ENCODE data around the gene CCR8. TPM values are rescaled to one million over a fixed set of nuclear protein-coding genes. Genes with fewer than 3 reads are reported as not detected.

Gene CCR8
- total RNA-seq, 1 donor from 2014 or later, result not detected

DNA sequence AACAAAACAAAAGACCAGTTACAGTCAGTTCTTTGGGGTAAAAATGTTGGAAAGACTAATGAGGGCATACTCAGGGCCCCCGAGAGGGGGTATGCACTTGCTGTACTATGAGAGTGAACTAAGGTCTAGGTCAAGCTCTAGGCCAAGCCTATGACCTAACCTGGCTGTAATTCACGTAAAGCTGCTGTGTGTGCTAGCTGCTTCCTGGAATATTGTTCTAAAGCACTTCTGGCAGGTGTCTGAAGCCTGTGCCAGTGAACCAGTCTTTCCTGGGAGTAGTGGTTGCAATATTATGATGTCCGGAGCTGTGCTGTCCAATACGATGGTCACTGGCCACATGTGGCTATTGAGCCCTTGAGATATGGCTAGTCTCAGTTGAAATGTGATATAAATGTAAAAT, 36.5 kb upstream of the CCR8 start:
- no peak for DNase-seq (ENCODE audit: low read depth)
- H3K4me3 ChIP-seq (ENCODE audit: low read depth, low read length), result no peak overlapping the region
- TF ChIP-seq, protein P1, sequence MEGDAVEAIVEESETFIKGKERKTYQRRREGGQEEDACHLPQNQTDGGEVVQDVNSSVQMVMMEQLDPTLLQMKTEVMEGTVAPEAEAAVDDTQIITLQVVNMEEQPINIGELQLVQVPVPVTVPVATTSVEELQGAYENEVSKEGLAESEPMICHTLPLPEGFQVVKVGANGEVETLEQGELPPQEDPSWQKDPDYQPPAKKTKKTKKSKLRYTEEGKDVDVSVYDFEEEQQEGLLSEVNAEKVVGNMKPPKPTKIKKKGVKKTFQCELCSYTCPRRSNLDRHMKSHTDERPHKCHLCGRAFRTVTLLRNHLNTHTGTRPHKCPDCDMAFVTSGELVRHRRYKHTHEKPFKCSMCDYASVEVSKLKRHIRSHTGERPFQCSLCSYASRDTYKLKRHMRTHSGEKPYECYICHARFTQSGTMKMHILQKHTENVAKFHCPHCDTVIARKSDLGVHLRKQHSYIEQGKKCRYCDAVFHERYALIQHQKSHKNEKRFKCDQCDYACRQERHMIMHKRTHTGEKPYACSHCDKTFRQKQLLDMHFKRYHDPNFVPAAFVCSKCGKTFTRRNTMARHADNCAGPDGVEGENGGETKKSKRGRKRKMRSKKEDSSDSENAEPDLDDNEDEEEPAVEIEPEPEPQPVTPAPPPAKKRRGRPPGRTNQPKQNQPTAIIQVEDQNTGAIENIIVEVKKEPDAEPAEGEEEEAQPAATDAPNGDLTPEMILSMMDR (conservative IDR thresholded peaks at IDR 0.05; ENCODE audit: low read depth, low read length), result no peak

DNA sequence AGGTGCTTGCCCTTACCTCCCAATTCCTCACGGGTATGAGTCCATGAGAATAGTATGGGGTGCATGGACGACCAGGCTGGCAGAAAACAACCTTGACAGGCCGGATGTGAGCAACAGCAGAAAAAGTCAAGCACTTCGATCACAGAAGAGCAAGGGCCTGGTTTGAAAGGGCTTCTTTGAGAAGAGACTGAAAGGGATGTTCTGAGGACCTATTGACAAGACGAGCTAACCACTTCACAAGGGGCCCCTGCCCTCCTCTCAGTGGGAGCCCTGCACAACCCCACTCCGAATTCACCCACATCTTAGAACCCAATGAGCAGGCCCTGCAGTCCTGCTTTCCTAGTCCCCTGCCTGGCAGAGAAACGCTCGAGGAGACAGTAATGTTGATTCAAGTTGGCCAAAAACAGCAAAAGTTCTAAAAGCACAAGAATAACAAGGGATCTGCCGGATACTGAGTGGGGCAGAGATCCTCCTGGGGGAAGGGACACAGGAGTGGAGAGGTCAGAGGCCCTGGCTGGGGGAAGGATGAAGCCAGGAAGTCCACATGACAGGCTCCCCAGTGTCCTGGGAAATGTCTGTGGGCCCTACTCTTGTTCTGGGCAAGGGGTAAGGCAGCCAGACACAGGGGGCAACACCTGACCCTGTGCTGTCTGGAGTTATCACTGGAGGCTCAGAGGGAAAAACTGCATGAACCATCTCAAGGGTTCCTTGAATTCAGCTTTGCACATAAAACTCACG, 34.9 kb upstream of the CCR8 start:
- DNase-seq (ENCODE audit: low read depth), result no peak
- TF ChIP-seq, protein P1 (conservative IDR thresholded peaks at IDR 0.05; ENCODE audit: low read depth, low read length), result no peak

DNA sequence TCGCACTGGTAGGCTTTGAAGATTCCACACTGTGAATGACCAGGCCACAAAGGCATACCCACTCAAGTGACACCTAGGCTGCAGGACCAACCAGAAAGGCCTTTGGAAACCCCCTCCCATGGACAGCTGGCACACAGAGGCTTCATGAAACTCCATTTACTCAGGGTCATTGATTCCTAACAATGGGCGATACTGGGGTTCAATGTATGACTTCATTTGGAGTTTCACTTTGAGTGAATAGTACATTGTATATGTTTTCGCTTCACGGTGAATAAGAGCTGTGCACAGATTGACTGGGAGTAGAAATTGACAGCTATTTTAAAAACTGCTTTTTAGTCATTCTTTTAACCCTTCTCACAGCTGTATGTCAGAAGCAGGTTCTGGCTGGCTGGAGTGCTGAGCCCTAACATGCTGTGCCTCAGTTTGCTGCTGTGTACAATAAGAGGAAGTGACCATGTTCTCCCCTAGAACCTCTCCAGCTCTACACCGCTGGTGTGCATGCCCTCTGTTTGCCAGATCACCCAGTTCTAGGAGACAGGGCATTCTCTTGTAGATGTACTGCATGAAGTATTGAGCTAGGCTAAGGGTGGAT, 34.2 kb upstream of the CCR8 start:
- TF ChIP-seq, protein P1 (conservative IDR thresholded peaks at IDR 0.05; ENCODE audit: low read depth, low read length), result no peak
- H3K4me3 ChIP-seq (ENCODE audit: low read depth, low read length), result no peak overlapping the region
- no peak for DNase-seq (ENCODE audit: low read depth)

More for the DNA sequence above, 34.9 kb upstream of the CCR8 start:
- no peak overlapping the region for H3K4me3 ChIP-seq (ENCODE audit: low read depth, low read length)

DNA sequence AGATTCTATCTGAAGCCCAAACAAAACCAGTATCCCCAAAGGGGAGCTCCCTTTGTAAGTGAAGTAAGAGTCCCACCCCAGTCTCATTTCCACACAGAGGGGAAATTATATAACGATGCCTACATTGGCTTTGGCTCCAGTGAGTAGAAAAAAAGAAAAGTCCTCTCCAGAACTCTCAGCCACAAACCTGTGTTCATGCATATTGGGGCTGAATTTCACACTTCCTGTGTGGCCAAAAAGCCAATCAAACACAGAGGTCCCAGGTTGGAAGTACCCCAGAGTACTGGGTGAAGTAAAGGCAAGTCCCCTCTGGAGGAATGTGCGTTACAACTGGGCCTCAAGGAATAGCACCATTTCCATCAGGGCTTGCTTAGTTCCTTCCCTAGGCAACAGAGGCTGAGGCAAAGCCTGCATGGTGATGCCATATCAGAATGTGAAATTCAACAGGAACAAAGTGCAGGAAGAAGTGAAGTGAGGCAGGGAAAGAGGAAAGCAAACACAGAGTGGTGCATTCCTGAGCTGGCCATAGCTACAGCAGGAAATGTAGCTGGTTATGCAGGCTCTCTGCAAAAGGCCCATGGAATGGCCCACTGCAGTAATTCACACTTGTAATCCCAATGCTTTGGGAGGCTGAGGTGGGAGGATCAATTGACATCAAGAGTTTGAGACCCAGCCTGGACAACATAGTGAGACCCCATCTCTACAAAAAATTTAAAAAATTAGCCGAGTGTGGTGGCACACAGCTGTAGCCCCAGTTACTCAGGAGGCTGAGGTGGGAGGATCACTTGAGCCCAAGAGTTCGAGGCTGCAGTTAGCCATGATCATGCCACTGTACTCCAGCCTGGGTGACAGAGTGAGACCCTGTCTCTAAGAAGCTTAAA, 33.1 kb upstream of the CCR8 start:
- H3K4me3 ChIP-seq (ENCODE audit: low read depth, low read length), result no peak overlapping the region
- TF ChIP-seq, protein P1 (conservative IDR thresholded peaks at IDR 0.05; ENCODE audit: low read depth, low read length), result no peak
- no peak for DNase-seq (ENCODE audit: low read depth)

DNA sequence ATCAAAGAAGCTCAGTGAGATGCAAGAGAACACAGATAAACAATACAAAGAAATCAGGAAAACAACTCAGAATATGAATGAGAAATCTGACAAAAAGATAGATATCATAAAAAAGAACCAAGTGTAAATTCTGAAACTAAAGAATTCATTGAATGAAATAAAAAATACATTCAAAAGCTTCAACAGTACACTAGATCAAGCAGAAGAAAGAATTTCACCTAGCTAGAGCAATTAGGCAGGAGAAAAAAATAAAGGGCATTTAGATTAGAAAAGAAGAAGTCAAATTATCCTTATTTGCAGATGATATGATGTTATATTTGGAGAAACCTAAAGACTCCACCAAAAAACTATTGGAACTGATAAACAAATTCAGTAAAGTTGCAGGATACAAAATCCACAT, 30.2 kb upstream of the CCR8 start:
- no peak overlapping the region for H3K4me3 ChIP-seq (ENCODE audit: low read depth, low read length)
- DNase-seq (ENCODE audit: low read depth), result no peak
- TF ChIP-seq, protein P1 (conservative IDR thresholded peaks at IDR 0.05; ENCODE audit: low read depth, low read length), result no peak

DNA sequence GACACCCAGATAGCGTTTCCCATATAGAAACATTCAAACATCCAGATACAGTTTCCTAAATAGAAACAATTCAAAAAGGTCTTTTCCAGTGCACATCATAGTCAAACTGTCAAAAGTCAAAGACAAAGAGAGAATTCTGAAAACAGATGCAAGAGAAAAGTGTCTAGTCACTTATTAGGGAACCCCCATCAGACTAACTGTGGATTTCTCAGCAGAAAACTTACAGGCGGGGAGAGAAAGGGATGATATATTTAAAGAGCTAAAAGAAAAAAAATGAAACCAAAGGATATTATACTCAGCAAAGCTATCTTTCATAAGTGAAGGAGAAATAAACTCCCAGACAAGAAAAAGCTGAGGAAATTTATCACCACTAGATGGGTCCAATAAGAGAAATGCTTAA, 27.3 kb upstream of the CCR8 start:
- TF ChIP-seq, protein P1 (conservative IDR thresholded peaks at IDR 0.05; ENCODE audit: low read depth, low read length), result no peak
- no peak for DNase-seq (ENCODE audit: low read depth)
- H3K4me3 ChIP-seq (ENCODE audit: low read depth, low read length), result no peak overlapping the region

All from epithelial cell of proximal tubule (primary cell).